Cerebellar cortex (tissue), 1 donor: Measurements from ENCODE around the gene DCAKD.

Source experiments
- DNase-seq: peaks from one replicate; pipeline ENCODE4 v3.0.0-alpha.2; 2015; ENCODE audit warnings: low spot score

The DCAKD gene, protein sequence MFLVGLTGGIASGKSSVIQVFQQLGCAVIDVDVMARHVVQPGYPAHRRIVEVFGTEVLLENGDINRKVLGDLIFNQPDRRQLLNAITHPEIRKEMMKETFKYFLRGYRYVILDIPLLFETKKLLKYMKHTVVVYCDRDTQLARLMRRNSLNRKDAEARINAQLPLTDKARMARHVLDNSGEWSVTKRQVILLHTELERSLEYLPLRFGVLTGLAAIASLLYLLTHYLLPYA

DNA sequence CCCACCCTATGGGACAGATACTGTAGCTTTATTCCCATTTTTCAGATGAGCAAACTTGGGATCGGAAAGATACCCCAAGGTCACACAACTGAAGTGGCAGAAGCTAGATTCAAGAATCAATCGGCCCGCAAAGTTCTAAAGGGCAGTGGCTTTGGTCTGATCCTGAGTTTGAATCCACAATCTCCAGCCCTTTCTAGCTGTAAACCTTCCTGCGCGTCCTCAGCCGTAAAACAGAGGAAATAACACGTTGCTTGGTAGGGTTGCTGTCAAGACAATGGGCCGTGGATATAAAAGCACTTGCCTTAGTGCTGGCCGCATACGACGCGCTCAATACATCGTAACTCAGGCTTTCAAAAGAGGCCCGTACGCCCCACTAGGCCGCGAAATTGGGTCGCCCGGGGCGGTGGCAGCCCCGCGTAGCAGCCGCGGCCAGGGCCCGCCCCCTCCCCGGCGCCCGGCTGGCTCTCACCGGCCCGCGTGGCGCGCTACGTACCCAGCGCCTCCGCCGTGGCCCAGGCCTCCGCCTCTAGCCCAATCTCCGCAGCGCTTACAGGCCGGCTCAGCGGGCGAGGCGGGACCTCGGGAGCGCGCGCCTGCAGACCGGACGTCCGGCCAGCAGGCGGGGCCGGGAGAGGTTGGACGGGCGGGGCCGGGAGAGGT lies at the start of gene DCAKD:
Gene DCAKD, minus strand, starts transcription at position 573 of the 660 bp plus-strand sequence. CDS start 16,747 bp downstream, outside the sequence.
- peak; percentile 93 for DNase-seq

GRCh38 chr17:45098869-45099616 lies 47.6 kb upstream of the DCAKD start:
- DNase-seq: peak; percentile 95

DNA sequence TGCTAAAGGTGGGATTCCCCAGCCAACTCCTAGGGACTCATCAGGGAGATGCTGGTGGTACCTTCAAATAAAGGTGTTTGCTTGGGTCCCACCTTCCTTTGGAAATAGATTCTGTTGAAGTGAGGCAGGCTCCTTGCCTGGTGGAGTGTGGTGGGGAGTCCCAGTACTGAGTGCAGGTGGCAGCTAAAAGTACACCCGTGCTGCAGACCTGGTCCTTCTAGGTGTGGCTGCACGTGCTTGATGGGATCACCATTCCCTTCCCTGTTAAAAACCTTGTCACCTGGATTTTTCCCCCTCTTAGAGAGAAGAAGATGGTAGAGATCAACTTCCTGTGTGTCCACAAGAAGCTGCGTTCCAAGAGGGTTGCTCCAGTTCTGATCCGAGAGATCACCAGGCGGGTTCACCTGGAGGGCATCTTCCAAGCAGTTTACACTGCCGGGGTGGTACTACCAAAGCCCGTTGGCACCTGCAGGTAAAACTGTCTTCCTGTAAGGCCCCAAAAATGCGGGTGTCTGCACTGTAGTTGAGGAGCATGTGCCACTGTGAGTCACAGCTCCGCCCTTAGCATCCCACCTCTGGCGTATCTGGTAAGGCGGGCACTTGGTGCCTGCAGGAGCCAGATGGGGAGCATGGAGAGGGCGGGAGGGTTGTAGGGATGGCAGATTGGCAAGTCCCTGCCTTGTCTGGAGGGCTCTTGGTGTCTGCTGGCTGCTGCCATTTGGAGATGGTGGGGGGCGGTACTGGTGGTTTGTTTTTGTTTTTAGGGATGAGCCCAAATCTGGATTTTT lies 46.8 kb upstream of the DCAKD start:
- no peak for DNase-seq

GRCh38 chr17:45096926-45097325 lies 45.5 kb upstream of the DCAKD start:
- no peak for DNase-seq

DNA sequence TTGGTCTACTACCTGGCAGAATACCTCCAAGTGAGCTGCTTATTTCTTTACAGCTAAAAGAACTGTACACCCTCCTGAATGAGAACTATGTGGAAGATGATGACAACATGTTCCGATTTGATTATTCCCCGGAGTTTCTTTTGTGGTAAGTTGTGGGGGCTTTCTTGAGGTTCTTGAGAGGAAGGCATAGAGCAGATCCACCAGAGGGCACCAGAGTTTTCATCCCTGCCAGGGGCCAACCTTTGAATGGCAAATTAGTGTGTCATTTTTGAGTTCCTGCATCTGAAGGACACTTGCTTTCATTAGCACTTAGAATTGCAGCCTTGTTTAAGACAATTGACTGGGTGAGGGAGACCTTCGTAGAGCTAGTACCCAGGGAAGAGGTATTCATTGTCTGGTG lies 44.7 kb upstream of the DCAKD start:
- DNase-seq: peak; percentile 44

GRCh38 chr17:45093444-45094110 lies 42.1 kb upstream of the DCAKD start:
- DNase-seq: no peak

DNA sequence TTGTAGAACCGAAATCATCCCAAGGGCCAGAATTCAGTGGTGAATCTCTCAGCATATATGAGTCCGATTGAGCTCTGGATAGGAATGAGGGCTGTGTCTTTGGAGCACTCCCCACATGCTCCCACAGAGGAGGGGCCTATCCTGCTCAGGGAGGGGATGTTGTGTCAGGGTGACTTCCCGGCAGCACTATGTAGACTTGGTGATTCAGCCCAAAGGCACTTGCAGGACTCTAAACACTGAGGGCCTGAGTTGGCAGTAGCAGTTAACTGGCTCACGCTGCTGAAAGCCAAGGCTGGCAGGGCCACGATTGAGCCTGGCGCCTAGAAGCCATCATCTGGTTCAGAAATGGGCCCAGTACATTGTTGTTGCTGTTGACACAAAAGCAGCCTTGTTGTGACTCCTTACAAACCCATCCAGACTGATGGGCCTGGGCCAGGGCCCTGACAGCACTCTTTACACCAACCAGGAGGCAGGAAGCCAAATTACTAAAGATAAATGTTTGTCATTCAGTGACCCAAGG lies 41.5 kb upstream of the DCAKD start:
- peak; percentile 51 for DNase-seq

DNA sequence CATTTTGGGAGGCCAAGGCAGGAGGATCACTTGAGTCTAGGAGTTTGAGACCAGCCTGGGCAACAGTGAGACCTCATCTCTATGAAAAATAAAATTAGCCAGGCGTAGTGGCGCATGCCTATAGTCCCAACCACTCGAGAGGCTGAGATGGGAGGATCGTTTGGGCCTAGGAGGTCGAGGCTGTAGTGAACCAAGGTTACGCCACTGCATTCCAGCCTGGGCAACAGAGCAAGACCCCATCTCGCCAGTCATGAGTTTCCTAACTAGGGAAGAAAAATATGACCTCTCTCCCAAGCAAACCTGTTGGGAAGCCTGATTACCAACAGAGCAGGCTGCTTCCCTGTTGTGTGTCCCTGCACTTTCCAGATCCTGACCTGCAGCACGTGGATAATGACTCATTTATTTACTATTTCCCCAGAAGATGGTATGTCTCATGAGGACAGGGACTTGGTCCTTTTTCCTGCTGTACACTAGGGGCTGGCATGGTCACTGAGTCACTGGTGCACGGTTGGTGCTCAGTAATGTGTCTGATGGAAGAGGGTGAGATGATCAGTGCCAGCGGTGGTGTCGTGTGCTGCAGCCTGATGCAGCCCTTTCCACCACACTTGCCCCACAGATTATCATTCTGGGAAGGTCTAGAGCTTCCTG lies 40.5 kb upstream of the DCAKD start:
- DNase-seq: no peak

DNA sequence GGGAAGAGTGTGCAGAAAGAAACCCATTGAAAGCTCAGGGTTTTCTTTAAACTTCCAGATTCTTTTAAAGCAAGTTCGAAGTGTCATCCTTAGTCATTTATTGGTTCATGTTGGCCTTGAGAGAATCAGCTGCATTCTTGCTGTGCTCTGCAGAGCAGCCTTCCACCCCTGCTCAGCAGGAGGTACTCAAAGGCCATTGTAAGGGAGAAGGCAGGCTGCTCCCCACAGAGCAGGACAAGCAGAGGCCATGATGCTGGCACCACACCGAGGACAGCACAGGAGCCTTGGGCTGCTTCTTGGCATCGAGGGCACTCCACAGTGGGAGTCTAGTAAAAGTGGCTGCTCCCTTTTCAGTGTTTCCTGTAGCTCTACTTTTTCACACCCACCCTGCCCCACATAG lies 39.3 kb upstream of the DCAKD start:
- DNase-seq: no peak

DNA sequence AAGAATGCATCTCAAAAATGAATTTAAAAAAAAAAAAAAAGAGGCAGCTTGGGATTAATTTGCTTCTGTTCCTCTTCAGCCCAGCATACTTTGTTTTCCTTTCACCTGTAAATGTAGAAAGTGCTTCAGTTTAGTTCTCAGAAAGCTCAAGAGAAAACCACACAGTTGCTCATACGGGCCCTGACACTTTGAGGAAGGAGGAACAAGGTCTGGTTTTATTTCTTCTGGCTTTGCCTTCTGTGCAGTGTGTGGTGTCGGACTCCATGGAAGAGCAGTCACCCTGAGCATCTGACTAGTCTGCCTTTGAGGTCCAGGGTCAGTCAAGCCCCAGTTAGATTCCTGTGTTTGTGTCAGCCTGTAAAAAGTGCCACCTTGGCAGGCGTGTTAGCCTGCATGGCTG lies 37.3 kb upstream of the DCAKD start:
- no peak for DNase-seq

- DNase-seq: no peak
Observed at GRCh38 chr17:45087978-45088377, 36.5 kb upstream of the DCAKD start.

- DNase-seq: no peak
Observed at GRCh38 chr17:45087504-45087975, 36.1 kb upstream of the DCAKD start.

- no peak for DNase-seq
Observed at GRCh38 chr17:45086865-45087503, 35.6 kb upstream of the DCAKD start.

- DNase-seq: no peak
Observed at GRCh38 chr17:45086391-45086790, 35.0 kb upstream of the DCAKD start.

- no peak for DNase-seq
Observed at GRCh38 chr17:45081047-45081703, 29.7 kb upstream of the DCAKD start.

- DNase-seq: no peak
Observed at GRCh38 chr17:45077643-45078042, 26.2 kb upstream of the DCAKD start.

DNA sequence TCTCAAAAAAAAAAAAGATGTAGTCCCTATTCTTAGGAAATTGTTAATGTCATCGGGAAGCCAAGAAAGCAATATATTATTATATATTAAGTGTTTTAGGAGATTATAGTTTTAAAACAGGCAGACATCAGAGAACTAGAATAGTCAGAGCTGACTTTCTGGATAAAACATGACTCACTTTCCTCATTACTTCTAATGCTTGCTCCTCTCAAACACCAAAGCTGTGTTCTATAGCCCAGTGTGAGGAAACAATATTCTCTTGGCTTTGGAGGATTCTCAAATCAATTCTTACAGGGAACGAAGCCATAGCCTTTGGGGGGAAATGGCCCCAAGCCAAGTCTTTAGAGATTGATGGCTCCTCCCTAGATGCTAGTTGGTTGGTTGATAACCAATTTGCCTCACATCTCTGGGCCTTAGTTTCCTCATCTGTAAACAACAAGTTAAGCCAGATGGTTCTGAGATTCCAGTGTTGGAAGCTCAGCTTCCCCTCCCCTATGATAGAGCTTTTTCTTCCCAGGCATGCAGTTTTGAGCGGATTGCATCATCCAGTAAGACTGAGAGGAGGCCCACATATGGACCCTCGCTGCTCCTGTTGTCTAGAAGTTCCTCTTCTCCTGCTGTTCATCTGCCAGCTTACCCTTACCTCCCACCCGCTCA lies 22.1 kb upstream of the DCAKD start:
- DNase-seq: no peak

DNA sequence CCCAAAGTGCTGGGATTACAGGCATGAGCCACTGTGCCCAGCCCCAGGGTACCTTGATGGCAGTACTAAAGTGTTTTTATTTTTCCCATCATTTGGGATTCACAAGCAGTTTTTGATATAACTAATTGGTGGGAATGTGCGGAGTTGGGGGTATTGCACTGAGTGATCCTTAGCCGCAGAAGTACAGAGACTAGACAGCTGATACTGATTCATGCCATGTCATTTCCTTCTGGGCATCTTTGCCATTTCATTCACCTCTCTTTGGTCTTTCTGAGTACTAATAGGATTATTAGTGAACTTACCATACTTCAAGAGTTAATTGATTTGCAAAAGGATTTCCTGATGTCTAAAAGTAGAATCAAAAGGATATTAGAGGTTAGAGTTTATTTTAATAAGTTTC lies 19.4 kb upstream of the DCAKD start:
- DNase-seq: no peak

GRCh38 chr17:45070001-45070400 lies 18.6 kb upstream of the DCAKD start:
- no peak for DNase-seq
